Lower leg skin (tissue), 4 donors: ENCODE results near the gene ZNF670. TPM values are rescaled to one million over a fixed set of nuclear protein-coding genes. Genes with fewer than 3 reads are reported as not detected.

ENCODE experiments used
- DNase-seq, 2 donors: peaks; one replicate each; pipeline ENCODE4 v3.0.0-alpha.2; 2019; ENCODE audit warnings: low spot score in 2 of 2
- H3K4me3 ChIP-seq: fragments of 200-600 bp; sonication (generic); 2 replicates; pipeline ENCODE4 v1.5.1; 2017; ENCODE audit warnings: mild to moderate bottlenecking, low read depth; ENCODE audit not compliant: poor library complexity, severe bottlenecking
- CTCF ChIP-seq, 3 donors: fragments of 450-650 bp; IDR thresholded peaks; one replicate each; pipeline ENCODE4 v1.5.1; 2016; ENCODE audit warnings: antibody characterized with exemption in 3 of 3, mild to moderate bottlenecking in 3 of 3, moderate library complexity in 2 of 3
- POLR2A ChIP-seq, 2 donors: fragments of 450-650 bp; IDR thresholded peaks; one replicate each; pipeline ENCODE4 v1.6.1; 2016 to 2017; ENCODE audit warnings: antibody characterized with exemption in 2 of 2, mild to moderate bottlenecking in 1 of 2, moderate library complexity in 1 of 2
- WGBS, 2 donors: methylation state at CpG; one replicate each; pipeline ENCODE4 v1.1.5; 2018; 5-methylcytosine and 5-hydroxymethylcytosine counted together
- intact Hi-C: fragments of 100-400 bp; cut with DNase I; formaldehyde crosslinking; loops from one replicate; pipeline ENCODE4 v1.15.0; 2023; ENCODE audit warnings: low total_unique reads
- total RNA-seq, 4 donors: library from RNA; depleted of rRNA; stranded (reverse); fragments of >200 nt; gene quantifications; one replicate each; pipeline ENCODE4 v1.1.0, GENCODE V29; 2016

The ZNF670 gene
- total RNA-seq, 4 donors from 2014 or later, result 2.0 to 3.8 (median 2.4) TPM

DNA sequence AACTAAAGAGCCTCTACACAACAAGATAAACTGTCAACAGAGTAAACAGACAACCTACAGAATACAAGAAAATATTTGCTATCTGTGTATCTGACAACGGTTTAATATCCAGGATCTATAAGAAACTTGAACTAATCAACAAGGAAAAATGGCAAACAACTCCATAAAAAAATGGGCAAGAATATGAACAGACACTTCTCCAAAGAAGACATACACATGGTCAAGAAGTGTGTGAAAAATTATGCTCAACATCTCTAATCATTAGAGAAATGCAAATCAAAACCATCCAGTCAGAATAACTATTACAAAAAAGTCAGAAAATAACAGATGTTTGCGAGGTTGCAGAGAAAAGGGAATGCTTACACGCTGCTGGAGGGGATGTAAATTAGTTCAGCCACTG lies 8.0 kb downstream of the ZNF670 start:
- TF ChIP-seq CTCF (IDR thresholded peaks at IDR 0.05) (no peak), POLR2A (IDR thresholded peaks at IDR 0.05) (no peak)
- intact Hi-C loops, result no loop called here
- no peak for DNase-seq
- no peak overlapping the region for H3K4me3 ChIP-seq
- WGBS, 2 donors, result 69 to 92% methylated on average over 3 of the region's 3 CpGs

DNA sequence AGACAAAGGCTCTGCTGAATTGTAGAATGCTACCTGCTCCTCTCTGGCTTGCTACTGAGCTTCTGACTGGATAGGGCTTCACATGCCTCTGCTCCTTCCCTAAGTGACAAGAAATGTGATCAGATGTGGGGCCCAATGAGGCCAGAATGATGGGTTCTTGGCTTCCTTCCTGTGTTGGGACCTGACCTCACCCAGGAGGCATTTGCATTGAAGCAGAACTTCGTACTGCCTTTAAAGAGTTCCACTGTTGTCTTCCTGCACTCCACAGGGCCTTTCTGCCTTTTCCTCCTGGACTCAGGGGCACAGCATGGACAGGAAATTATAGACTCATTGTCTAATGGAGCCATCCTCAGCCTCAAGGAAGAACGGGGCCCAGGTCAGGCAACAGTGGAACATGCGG lies 14.3 kb downstream of the ZNF670 start:
- intact Hi-C loops, result no loop called here
- no peak for DNase-seq
- 87 to 96% methylated on average over 3 of the region's 3 CpGs for WGBS, 2 donors

DNA sequence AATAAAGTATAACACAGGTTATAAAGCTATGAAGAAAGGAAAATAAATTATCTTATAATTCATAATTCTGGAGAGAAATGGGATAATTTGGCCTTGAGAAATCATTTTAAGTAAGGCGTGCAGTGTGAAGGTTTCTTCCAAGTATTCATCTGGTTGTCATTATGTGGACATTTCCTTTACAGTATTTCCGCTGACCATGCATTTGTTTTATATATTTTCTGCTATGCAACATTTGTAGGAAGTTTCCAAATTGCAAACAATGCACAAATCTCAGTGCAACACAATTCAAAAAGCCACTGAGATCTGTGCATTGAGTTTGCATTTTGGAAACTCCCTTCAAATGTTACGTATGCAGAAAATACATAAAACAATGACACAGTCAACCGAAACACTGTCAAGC lies 17.8 kb downstream of the ZNF670 start:
- 76 to 83% methylated on average over 4 of the region's 4 CpGs for WGBS, 2 donors
- intact Hi-C loops, result no loop called here

More for the DNA sequence above, 14.3 kb downstream of the ZNF670 start:
- no peak for TF ChIP-seq POLR2A (IDR thresholded peaks at IDR 0.05)
- no peak for TF ChIP-seq CTCF (IDR thresholded peaks at IDR 0.05)
- no peak overlapping the region for H3K4me3 ChIP-seq

GRCh38 chr1:247056071-247056470 lies 22.5 kb downstream of the ZNF670 start:
- no peak overlapping the region for H3K4me3 ChIP-seq
- TF ChIP-seq CTCF (IDR thresholded peaks at IDR 0.05) (no peak), POLR2A (IDR thresholded peaks at IDR 0.05) (no peak)
- 89 to 94% methylated on average over 2 of the region's 2 CpGs for WGBS, 2 donors
- DNase-seq, result no peak
- intact Hi-C loops, result no loop called here

More for the DNA sequence above, 17.8 kb downstream of the ZNF670 start:
- DNase-seq, result no peak
- no peak for TF ChIP-seq POLR2A (IDR thresholded peaks at IDR 0.05)
- TF ChIP-seq CTCF (IDR thresholded peaks at IDR 0.05), result no peak
- no peak overlapping the region for H3K4me3 ChIP-seq

GRCh38 chr1:247054992-247055415 lies 23.6 kb downstream of the ZNF670 start:
- intact Hi-C loops, result no loop called here
- WGBS, 2 donors, result 63 to 70% methylated on average over 2 of the region's 2 CpGs
- no peak overlapping the region for H3K4me3 ChIP-seq
- TF ChIP-seq POLR2A (IDR thresholded peaks at IDR 0.05) (no peak), CTCF (IDR thresholded peaks at IDR 0.05) (no peak)
- no peak for DNase-seq

DNA sequence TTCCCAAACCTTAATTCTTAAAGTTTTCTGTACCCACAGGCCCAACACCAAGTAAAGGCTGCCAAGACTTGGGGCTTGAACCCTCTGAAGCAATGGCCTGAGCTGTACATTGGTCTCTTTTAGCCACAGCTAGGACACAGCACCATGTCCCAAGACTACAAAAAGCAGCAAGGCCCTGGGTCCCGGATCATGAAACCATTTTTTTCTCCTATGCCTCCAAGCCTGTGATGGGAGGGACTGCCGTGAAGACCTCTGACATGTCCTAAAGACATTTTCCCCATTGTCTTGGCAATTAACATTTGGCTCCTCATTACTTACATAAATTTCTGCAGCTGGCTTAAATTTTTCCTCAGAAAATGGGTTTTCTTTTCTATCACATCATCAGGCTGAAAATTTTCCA lies 30.9 kb downstream of the ZNF670 start:
- intact Hi-C loops, result no loop called here

More for the DNA sequence above, 30.9 kb downstream of the ZNF670 start:
- H3K4me3 ChIP-seq, result no peak overlapping the region
- TF ChIP-seq POLR2A (IDR thresholded peaks at IDR 0.05) (no peak), CTCF (IDR thresholded peaks at IDR 0.05) (no peak)
- WGBS, 2 donors, result 88 to 96% methylated on average over 2 of the region's 2 CpGs
- no peak for DNase-seq
